ENCODE measurements around the gene NAXD. TPM values are rescaled to one million over a fixed set of nuclear protein-coding genes. Genes with fewer than 3 reads are reported as not detected.

The NAXD gene
- total RNA-seq, 1 donor from 2014 or later = 32.7 TPM

DNA sequence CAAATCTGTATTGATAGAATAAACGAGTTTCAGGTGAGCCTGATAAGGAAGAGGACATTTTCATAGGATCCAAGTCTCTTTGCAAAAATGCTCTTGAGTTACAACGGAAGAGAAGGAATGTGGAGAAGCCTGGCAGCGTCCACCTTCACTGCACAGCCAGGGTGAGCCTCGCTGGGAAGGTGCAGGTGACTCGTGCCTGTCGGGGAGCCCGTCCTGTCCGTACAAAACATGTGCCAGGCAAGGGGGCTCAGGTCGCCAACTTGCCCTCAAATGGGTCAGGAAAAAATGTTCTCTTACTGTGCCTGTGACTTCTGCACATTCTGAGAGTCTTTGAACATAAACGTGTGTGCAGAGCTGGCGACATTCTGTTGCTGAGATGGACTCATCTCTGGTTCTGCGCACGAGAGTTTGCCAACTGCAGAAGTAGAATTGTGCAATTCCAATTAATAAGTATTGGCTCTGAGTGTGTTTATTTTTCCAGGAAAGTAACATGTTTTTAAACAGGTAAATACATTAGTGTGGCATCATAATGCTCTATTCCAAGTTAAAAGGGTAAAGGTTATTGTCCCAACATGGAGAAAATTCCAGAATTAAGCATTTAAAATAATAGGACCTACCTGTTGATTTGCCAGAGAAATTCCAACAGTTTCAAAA is 28.6 kb downstream of the NAXD start:
- intact Hi-C loops (cut with micrococcal nuclease) = loop anchor here (2.0 to 5.0 kb wide), 2 partner anchors 33 to 71 kb away; no protein-coding TSS in a partner anchor
- no peak overlapping the region for H3K4me3 Mint-ChIP-seq
- no peaks in the 10 kb centered on the region for H3K9me3 Mint-ChIP-seq
- ATAC-seq (ENCODE audit: low read depth) = no peak
- H3K36me3 Mint-ChIP-seq (ENCODE audit: low read depth) = peaks cover 69% of the 10 kb centered on the region
- H3K27ac Mint-ChIP-seq = no peak overlapping the region
- TF ChIP-seq, protein P1, sequence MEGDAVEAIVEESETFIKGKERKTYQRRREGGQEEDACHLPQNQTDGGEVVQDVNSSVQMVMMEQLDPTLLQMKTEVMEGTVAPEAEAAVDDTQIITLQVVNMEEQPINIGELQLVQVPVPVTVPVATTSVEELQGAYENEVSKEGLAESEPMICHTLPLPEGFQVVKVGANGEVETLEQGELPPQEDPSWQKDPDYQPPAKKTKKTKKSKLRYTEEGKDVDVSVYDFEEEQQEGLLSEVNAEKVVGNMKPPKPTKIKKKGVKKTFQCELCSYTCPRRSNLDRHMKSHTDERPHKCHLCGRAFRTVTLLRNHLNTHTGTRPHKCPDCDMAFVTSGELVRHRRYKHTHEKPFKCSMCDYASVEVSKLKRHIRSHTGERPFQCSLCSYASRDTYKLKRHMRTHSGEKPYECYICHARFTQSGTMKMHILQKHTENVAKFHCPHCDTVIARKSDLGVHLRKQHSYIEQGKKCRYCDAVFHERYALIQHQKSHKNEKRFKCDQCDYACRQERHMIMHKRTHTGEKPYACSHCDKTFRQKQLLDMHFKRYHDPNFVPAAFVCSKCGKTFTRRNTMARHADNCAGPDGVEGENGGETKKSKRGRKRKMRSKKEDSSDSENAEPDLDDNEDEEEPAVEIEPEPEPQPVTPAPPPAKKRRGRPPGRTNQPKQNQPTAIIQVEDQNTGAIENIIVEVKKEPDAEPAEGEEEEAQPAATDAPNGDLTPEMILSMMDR (IDR thresholded peaks at IDR 0.05) = no peak
- ChIA-PET CTCF (interaction anchor here (0.8 to 3.7 kb wide), 22 partner anchors 10 to 281 kb away, joined by 3 to 22 read pairs (median 6); partner anchors contain the start of genes ANKRD10, CARS2 and ING1), POLR2A (interaction anchor here (1.2 to 2.7 kb wide), 4 partner anchors 33 to 188 kb away, joined by 5 to 28 read pairs (median 16); partner anchors contain the start of gene ING1)
- H3K4me1 Mint-ChIP-seq = peaks cover 28% of the 10 kb centered on the region
- H3K27me3 Mint-ChIP-seq = no peaks in the 10 kb centered on the region
- no peak for DNase-seq

DNA sequence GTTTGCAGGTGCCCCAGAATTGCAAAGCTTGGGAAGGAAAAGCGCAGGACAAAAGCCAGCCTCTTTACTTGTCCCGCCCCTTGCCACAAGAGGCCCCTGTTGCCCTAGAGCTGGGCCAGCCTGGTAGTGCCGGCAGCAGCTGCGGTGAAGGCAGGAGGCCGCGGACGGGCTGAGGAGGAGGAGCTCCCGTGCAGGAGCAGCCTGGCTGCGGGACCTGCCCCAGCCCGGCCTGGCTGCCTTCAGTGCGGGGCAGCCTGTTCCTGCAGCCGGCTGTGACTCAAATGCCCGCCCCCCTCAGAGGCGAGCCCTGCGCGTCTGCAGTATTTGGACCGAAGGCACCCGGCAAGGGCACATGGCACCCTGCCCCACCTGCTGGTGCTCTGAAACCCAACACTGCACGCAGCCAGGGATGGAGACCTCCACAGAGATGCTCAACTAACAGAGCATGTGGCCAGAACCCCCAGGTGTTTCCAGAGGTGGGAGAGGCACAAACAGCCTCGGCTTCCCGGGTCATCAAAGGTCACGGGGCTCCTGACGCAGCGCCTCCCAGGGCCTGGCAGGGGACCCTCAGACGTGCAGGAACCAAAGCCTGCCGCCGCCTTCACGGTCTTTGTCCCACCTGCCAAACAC is 29.7 kb downstream of the NAXD start:
- ChIA-PET POLR2A (interaction anchor here (0.5 to 2.7 kb wide), 10 partner anchors 31 to 540 kb away, joined by 3 to 28 read pairs (median 4); partner anchors contain the start of genes ANKRD10 and ING1), CTCF (interaction anchor here (0.7 to 3.7 kb wide), 28 partner anchors 9 to 280 kb away, joined by 3 to 22 read pairs (median 6); partner anchors contain the start of genes ANKRD10, CARS2 and ING1)
- Mint-ChIP-seq H3K4me3 (no peak overlapping the region), H3K9me3 (no peaks in the 10 kb centered on the region), H3K4me1 (peaks cover 31% of the 10 kb centered on the region), H3K36me3 (ENCODE audit: low read depth) (peaks cover 67% of the 10 kb centered on the region), H3K27ac (no peak overlapping the region), H3K27me3 (no peaks in the 10 kb centered on the region)
- ATAC-seq (ENCODE audit: low read depth) (peak; percentile 92), DNase-seq (peak; percentile 42)
- TF ChIP-seq, protein P1 (IDR thresholded peaks at IDR 0.05) = no peak
- intact Hi-C loops (cut with micrococcal nuclease) = loop anchor here (1.0 to 5.0 kb wide), 6 partner anchors 32 to 280 kb away; partner anchors contain the start of gene CARS2

DNA sequence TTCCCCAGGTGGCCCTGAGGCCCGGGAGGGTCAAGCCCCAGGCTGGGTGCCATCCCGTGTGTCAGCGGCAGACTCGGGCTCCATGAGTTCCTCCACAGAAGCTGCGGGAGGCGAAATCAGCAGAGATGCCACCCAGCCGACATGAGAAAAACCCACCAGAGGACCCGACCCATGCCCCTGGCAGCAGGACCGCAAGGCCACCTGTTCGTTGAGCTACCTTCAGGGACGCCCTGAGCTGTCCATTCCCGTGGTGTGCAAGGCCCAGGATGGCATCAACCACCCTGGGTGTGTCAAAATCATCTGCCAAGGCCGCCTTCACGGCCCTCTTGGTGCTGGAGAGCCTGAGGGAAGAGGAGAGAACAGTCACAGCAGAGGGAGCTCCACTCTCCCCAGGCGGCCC is 30.4 kb downstream of the NAXD start:
- no peak overlapping the region for H3K27ac Mint-ChIP-seq
- intact Hi-C loops (cut with micrococcal nuclease) = loop anchor here (1.0 to 2.0 kb wide), 5 partner anchors 61 to 280 kb away; partner anchors contain the start of gene CARS2
- DNase-seq = no peak
- no peak overlapping the region for H3K4me3 Mint-ChIP-seq
- ATAC-seq (ENCODE audit: low read depth) = no peak
- peaks cover 33% of the 10 kb centered on the region for H3K4me1 Mint-ChIP-seq
- no peaks in the 10 kb centered on the region for H3K9me3 Mint-ChIP-seq
- TF ChIP-seq, protein P1 (IDR thresholded peaks at IDR 0.05) = no peak
- H3K36me3 Mint-ChIP-seq (ENCODE audit: low read depth) = peaks cover 67% of the 10 kb centered on the region
- H3K27me3 Mint-ChIP-seq = no peaks in the 10 kb centered on the region
- ChIA-PET CTCF (interaction anchor here (1.1 to 3.7 kb wide), 14 partner anchors 12 to 270 kb away, joined by 5 to 18 read pairs (median 8); partner anchors contain the start of genes ANKRD10 and ING1), POLR2A (interaction anchor here (1.2 to 2.7 kb wide), 4 partner anchors 31 to 190 kb away, joined by 3 to 28 read pairs (median 12); partner anchors contain the start of gene ING1)

DNA sequence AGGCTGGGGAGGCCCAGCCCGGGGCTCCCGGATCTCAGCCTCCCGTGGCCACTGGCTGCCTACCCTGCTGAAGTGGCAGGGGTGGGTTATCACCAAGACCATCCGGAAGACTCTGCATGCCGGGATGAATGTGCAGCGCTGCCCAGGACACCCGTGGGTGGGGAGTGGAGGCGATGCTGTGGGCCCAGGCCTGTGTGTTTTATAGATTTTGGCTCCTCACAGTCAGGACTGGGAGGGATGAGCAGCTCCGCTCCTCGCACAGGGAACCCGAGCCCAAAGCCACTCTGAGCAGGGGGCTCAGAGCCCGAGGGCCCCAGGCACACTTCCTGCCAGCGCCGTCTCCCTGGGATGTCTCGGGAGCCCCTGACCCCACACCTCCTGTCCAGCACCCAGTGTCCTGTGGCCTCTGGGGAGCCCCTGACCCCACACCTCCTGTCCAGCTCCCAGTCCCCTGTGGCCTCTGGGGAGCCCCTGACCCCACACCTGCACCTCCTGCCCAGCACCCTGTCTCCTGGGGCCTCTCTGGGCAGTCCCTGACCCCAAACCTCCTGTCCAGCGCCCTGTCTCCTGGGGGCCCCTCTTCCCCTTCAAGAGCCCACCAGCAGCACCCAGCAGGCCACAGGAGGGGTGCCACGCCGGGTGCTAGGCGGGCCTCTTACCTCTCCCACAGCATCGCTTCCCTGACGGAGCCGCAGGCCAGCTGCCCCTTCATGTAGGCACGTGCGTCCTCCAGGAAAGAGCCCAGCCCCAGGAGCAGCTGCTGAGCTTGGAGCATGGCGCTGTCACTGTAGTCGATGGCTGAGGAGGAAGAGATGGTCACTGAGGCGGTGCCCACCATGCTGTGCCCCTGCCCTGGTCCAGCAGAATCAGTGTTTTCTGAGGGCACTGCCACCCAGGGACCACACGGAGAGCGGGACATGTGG is 31.4 kb downstream of the NAXD start:
- Mint-ChIP-seq H3K36me3 (ENCODE audit: low read depth) (peaks cover 61% of the 10 kb centered on the region), H3K4me1 (peaks cover 42% of the 10 kb centered on the region), H3K4me3 (no peak overlapping the region), H3K27me3 (no peaks in the 10 kb centered on the region), H3K9me3 (no peaks in the 10 kb centered on the region), H3K27ac (no peak overlapping the region)
- ChIA-PET POLR2A (interaction anchor here (1.2 to 2.6 kb wide), 2 partner anchors 11 to 30 kb away, joined by 3 to 20 read pairs; no protein-coding TSS in a partner anchor), CTCF (interaction anchor here (1.1 to 3.7 kb wide), 4 partner anchors 11 to 191 kb away, joined by 6 to 18 read pairs (median 14); no protein-coding TSS in a partner anchor)
- TF ChIP-seq, protein P1 (IDR thresholded peaks at IDR 0.05) = no peak
- DNase-seq (no peak), ATAC-seq (ENCODE audit: low read depth) (no peak)
- intact Hi-C loops (cut with micrococcal nuclease) = no loop called here

All from activated B cell treated with CpG ODN at 0.5 μM for 24 hours (primary cell).